Measurements from ENCODE around the gene SETX. TPM values are rescaled to one million over a fixed set of nuclear protein-coding genes. Genes with fewer than 3 reads are reported as not detected.

SETX gene
- total and polyA plus RNA-seq, 2 donors (not counting 1 experiment from before 2014, with no cell fraction given), result 29.2 to 105 TPM

GRCh38 chr9:132351404-132352045 lies 3.3 kb downstream of the SETX start:
- H4K20me1 ChIP-seq (ENCODE audit: control insufficient read depth, insufficient read depth, low read length, poor library complexity, severe bottlenecking), result peaks cover 37% of the 10 kb centered on the region
- intact Hi-C loops (cut with micrococcal nuclease), result loop anchor here (1.0 kb wide), 1 partner anchor 55 kb away; the partner anchor contains the start of gene TTF1
- no peak overlapping the region for H2AFZ ChIP-seq (ENCODE audit: insufficient read depth, low read depth, low read length, poor library complexity, severe bottlenecking)
- H3K27me3 ChIP-seq (replicated peaks in 1 of 4; ENCODE audit: control extremely low read depth in 1 of 4, control insufficient read depth in 3 of 4, insufficient read depth in 4 of 4, low read length in 3 of 4), result no peaks in the 10 kb centered on the region
- H3K9me3 ChIP-seq (ENCODE audit: control extremely low read depth in 1 of 3, control insufficient read depth in 2 of 3, insufficient read depth in 1 of 3, low read length in 2 of 3), result peaks cover 0 to 15% (median 0%) of the 10 kb centered on the region in 3 donors
- H3K4me1 Mint-ChIP-seq, result peaks cover 55% of the 10 kb centered on the region
- H3K9me3 Mint-ChIP-seq (ENCODE audit: insufficient read depth), result peaks cover 1% of the 10 kb centered on the region
- ATAC-seq (ENCODE audit: low read depth), result no peak
- H3K4me2 ChIP-seq (replicated peaks; ENCODE audit: low read depth, low read length, poor library complexity, severe bottlenecking), result peak overlapping the region; percentile 91
- peak overlapping the region; percentile 38 for H3K9ac ChIP-seq (ENCODE audit: low read length)
- peak overlapping the region; percentile 19 to 97 for H3K27ac ChIP-seq (ENCODE audit: low read length in 2 of 2)
- peak; percentile 17 for DNase-seq
- ChIA-PET POLR2A (interaction anchor here (0.6 to 6.3 kb wide), 6 partner anchors 21 to 68 kb away, joined by 3 to 156 read pairs (median 4); partner anchors contain the start of gene TTF1), CTCF (interaction anchor here (0.8 to 10.7 kb wide), 7 partner anchors 21 to 92 kb away, joined by 3 to 160 read pairs (median 5); partner anchors contain the start of gene CFAP77)
- no peaks in the 10 kb centered on the region for H3K27me3 Mint-ChIP-seq
- no CpG with 5 or more reads among the region's 3 CpGs for WGBS (ENCODE audit: insufficient coverage)
- TF ChIP-seq EZH2 (IDR thresholded peaks at IDR 0.05; ENCODE audit: borderline replicate concordance, insufficient read depth, low read depth, low read length, poor library complexity, severe bottlenecking), result no peak
- no peak for TF ChIP-seq CTCF (IDR thresholded peaks at IDR 0.05)
- peak overlapping the region in 4 of 5 experiments; percentile 9 to 61 (median 40) for H3K4me3 ChIP-seq (ENCODE audit: control extremely low read depth in 1 of 5, extremely low read depth in 1 of 5, insufficient read depth in 1 of 5, low read depth in 2 of 5, low read length in 4 of 5)
- peak overlapping the region; percentile 66 for H3K4me3 Mint-ChIP-seq
- H3K79me2 ChIP-seq (ENCODE audit: control insufficient read depth, insufficient read depth, low read length), result peaks cover 72% of the 10 kb centered on the region
- peaks cover 52 to 58% of the 10 kb centered on the region in 2 donors for H3K4me1 ChIP-seq (ENCODE audit: control insufficient read depth in 2 of 2, insufficient read depth in 2 of 2, low read length in 2 of 2)
- peaks cover 4 to 65% of the 10 kb centered on the region in 2 experiments for H3K36me3 ChIP-seq (replicated peaks in 1 of 2; ENCODE audit: control extremely low read depth in 1 of 2, control insufficient read depth in 1 of 2, extremely low read depth in 1 of 2, insufficient read depth in 2 of 2, low read length in 1 of 2)
- peak overlapping the region; percentile 97 for H3K27ac Mint-ChIP-seq

Measured in B cell (primary cell).